ENCODE results near the gene DGKH.

Gene DGKH

GRCh38 chr13:42102961-42103865, 54.8 kb downstream of the DGKH start:
- Histone ChIP-seq H3K9ac (ENCODE audit: low read length) (no peak overlapping the region), H3K27ac (ENCODE audit: low read length) (no peak overlapping the region), H3K79me2 (ENCODE audit: low read length) (no peaks in the 10 kb centered on the region), H3K36me3 (replicated peaks; ENCODE audit: low read depth, low read length) (no peaks in the 10 kb centered on the region), H4K20me1 (ENCODE audit: insufficient read depth, low read length) (no peaks in the 10 kb centered on the region), H3K4me2 (ENCODE audit: low read length) (no peak overlapping the region), H3K4me1 (ENCODE audit: low read length) (no peaks in the 10 kb centered on the region), H2AFZ (ENCODE audit: low read depth, low read length) (no peak overlapping the region), H3K27me3 (ENCODE audit: low read depth, low read length) (no peaks in the 10 kb centered on the region), H3K4me3 (ENCODE audit: low read length) (no peak overlapping the region), H3K9me3 (ENCODE audit: insufficient read depth, low read length) (no peaks in the 10 kb centered on the region)
- no peak for TF ChIP-seq EZH2phosphoT487 (IDR thresholded peaks at IDR 0.05; ENCODE audit: low read depth)
- no peak for TF ChIP-seq CTCF (IDR thresholded peaks at IDR 0.05; ENCODE audit: low read depth, low read length)

GRCh38 chr13:42106998-42107397, 58.5 kb downstream of the DGKH start:
- Histone ChIP-seq H3K27ac (ENCODE audit: low read length) (no peak overlapping the region), H2AFZ (ENCODE audit: low read depth, low read length) (no peak overlapping the region), H3K9ac (ENCODE audit: low read length) (no peak overlapping the region), H3K9me3 (ENCODE audit: insufficient read depth, low read length) (no peaks in the 10 kb centered on the region), H3K36me3 (replicated peaks; ENCODE audit: low read depth, low read length) (no peaks in the 10 kb centered on the region), H3K27me3 (ENCODE audit: low read depth, low read length) (no peaks in the 10 kb centered on the region), H3K4me1 (ENCODE audit: low read length) (peaks cover 2% of the 10 kb centered on the region; the same call in 1 of the 2 replicates), H3K4me3 (ENCODE audit: low read length) (no peak overlapping the region), H3K79me2 (ENCODE audit: low read length) (no peaks in the 10 kb centered on the region), H4K20me1 (ENCODE audit: insufficient read depth, low read length) (0 out of 2 replicates have a peak, but pooled peaks cover 2% of the 10 kb centered on the region), H3K4me2 (ENCODE audit: low read length) (no peak overlapping the region)
- TF ChIP-seq CTCF (IDR thresholded peaks at IDR 0.05; ENCODE audit: low read depth, low read length) (no peak), EZH2phosphoT487 (IDR thresholded peaks at IDR 0.05; ENCODE audit: low read depth) (no peak)

DNA sequence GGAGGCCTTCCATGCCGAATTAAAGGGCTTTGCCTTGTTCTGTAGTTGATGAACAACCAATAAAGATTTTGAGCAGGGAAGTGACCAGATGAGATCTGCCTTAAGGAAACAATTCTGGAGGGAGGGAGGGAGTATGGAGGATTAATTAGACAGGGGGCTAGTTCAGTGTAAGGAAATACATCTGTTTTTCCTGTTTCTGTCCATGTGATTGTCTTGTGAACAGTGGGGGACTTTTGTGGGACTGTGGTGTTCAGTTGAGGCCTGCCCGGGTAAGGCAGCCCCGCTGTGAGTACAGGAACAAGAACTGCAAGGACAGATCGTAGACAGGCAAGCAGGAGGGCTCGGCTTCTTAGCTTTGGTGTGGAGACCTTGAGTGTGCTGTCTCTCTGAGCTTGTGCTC, 59.0 kb downstream of the DGKH start:
- Histone ChIP-seq H4K20me1 (ENCODE audit: insufficient read depth, low read length) (0 out of 2 replicates have a peak, but pooled peaks cover 2% of the 10 kb centered on the region), H3K4me1 (ENCODE audit: low read length) (peaks cover 2% of the 10 kb centered on the region; the same call in 1 of the 2 replicates), H3K36me3 (replicated peaks; ENCODE audit: low read depth, low read length) (no peaks in the 10 kb centered on the region), H3K27me3 (ENCODE audit: low read depth, low read length) (no peaks in the 10 kb centered on the region), H3K9me3 (ENCODE audit: insufficient read depth, low read length) (no peaks in the 10 kb centered on the region), H2AFZ (ENCODE audit: low read depth, low read length) (no peak overlapping the region), H3K4me2 (ENCODE audit: low read length) (no peak overlapping the region), H3K4me3 (ENCODE audit: low read length) (no peak overlapping the region), H3K79me2 (ENCODE audit: low read length) (no peaks in the 10 kb centered on the region), H3K9ac (ENCODE audit: low read length) (no peak overlapping the region), H3K27ac (ENCODE audit: low read length) (no peak overlapping the region)
- TF ChIP-seq EZH2phosphoT487 (IDR thresholded peaks at IDR 0.05; ENCODE audit: low read depth): no peak
- no peak for TF ChIP-seq CTCF (IDR thresholded peaks at IDR 0.05; ENCODE audit: low read depth, low read length)

- Histone ChIP-seq H3K36me3 (replicated peaks; ENCODE audit: low read depth, low read length) (no peaks in the 10 kb centered on the region), H3K27ac (ENCODE audit: low read length) (no peak overlapping the region), H3K4me2 (ENCODE audit: low read length) (no peak overlapping the region), H2AFZ (ENCODE audit: low read depth, low read length) (no peak overlapping the region), H3K9ac (ENCODE audit: low read length) (no peak overlapping the region), H3K27me3 (ENCODE audit: low read depth, low read length) (no peaks in the 10 kb centered on the region), H3K4me3 (ENCODE audit: low read length) (no peak overlapping the region), H3K4me1 (ENCODE audit: low read length) (peaks cover 2% of the 10 kb centered on the region; the same call in 1 of the 2 replicates), H3K9me3 (ENCODE audit: insufficient read depth, low read length) (no peaks in the 10 kb centered on the region), H3K79me2 (ENCODE audit: low read length) (no peaks in the 10 kb centered on the region), H4K20me1 (ENCODE audit: insufficient read depth, low read length) (0 out of 2 replicates have a peak, but pooled peaks cover 2% of the 10 kb centered on the region)
- TF ChIP-seq CTCF (IDR thresholded peaks at IDR 0.05; ENCODE audit: low read depth, low read length) (no peak), EZH2phosphoT487 (IDR thresholded peaks at IDR 0.05; ENCODE audit: low read depth) (no peak)
Measured at GRCh38 chr13:42108217-42108616, 59.8 kb downstream of the DGKH start.
